K562 (cell line): ENCODE measurements around the gene CBFA2T2. TPM values are rescaled to one million over a fixed set of nuclear protein-coding genes. Genes with fewer than 3 reads are reported as not detected.
A peak's percentile ranks its signal among the peaks of the same experiment; 100 is the strongest.

Experiments
- ARHGAP35 ChIP-seq: fragments of 450-650 bp; IDR thresholded peaks from 2 replicates; pipeline ENCODE4 v1.6.1; 2018; ENCODE audit not compliant: partially characterized antibody
- CC2D1A ChIP-seq: fragments of 450-650 bp; IDR thresholded peaks from 2 replicates; pipeline ENCODE4 v1.6.1; 2017; ENCODE audit warnings: mild to moderate bottlenecking
- ETV1 ChIP-seq: fragments of 450-650 bp; conservative IDR thresholded peaks from 2 replicates; pipeline ENCODE4 v1.6.1; 2016; ENCODE audit warnings: missing genetic modification characterization, control low read depth, low read depth, missing compliant biosample characterization
- ETV5 ChIP-seq: sonication (generic); formaldehyde crosslinking; IDR thresholded peaks from 2 replicates; pipeline ENCODE4 v1.4.0; 2020; ENCODE audit warnings: low read depth, mild to moderate bottlenecking, missing genetic modification reagents
- HNRNPL ChIP-seq: fragments of 200-400 bp; formaldehyde crosslinking; IDR thresholded peaks from 2 replicates; pipeline ENCODE4 v1.6.1; 2017; ENCODE audit warnings: low read depth, mild to moderate bottlenecking, low read length
- KHSRP ChIP-seq: fragments of 450-650 bp; IDR thresholded peaks from 2 replicates; pipeline ENCODE4 v1.6.1; 2017
- LEF1 ChIP-seq: fragments of 450-650 bp; IDR thresholded peaks from 2 replicates; pipeline ENCODE4 v1.6.1; 2016; ENCODE audit warnings: mild to moderate bottlenecking
- MXI1 ChIP-seq: IDR thresholded peaks from 2 replicates; pipeline ENCODE4 v1.6.1; 2011; ENCODE audit warnings: low read depth, mild to moderate bottlenecking, improper control_type of control experiment, low read length
- NFATC3 ChIP-seq: fragments of 450-650 bp; IDR thresholded peaks from 2 replicates; pipeline ENCODE4 v1.6.1; 2017; ENCODE audit warnings: mild to moderate bottlenecking
- SETDB1 ChIP-seq: IDR thresholded peaks from one replicate; pipeline ENCODE4 v1.6.1; 2012; ENCODE audit warnings: low read length, control low read depth, inconsistent platforms
- TAL1 ChIP-seq: fragments of 450-650 bp; IDR thresholded peaks from 2 replicates; pipeline ENCODE4 v1.6.1; 2016; ENCODE audit warnings: mild to moderate bottlenecking
- ZFP36 ChIP-seq: fragments of 150-350 bp; IDR thresholded peaks from 2 replicates; pipeline ENCODE4 v1.6.1; 2018; ENCODE audit warnings: low read length, low read depth; ENCODE audit not compliant: partially characterized antibody
- ZNF121 ChIP-seq: sonication (generic); formaldehyde crosslinking; conservative IDR thresholded peaks from 2 replicates; pipeline ENCODE4 v1.8.0; 2022; ENCODE audit warnings: missing genetic modification reagents
- ZNF175 ChIP-seq: fragments of 200-800 bp; sonication (Bioruptor generic); IDR thresholded peaks from 2 replicates; pipeline ENCODE4 v1.6.1; 2016; ENCODE audit warnings: low read depth, mild to moderate bottlenecking, missing genetic modification characterization, missing compliant biosample characterization
- ZNF583 ChIP-seq: fragments of 250-450 bp; sonication (Bioruptor Pico); IDR thresholded peaks from 2 replicates; pipeline ENCODE4 v1.4.0; 2020
- ZNF695 ChIP-seq: fragments of 450-650 bp; formaldehyde crosslinking; IDR thresholded peaks from 2 replicates; pipeline ENCODE4 v1.4.0; 2020; ENCODE audit warnings: mild to moderate bottlenecking, moderate library complexity
- ZNF717 ChIP-seq: fragments of 250-450 bp; sonication (Bioruptor Pico); IDR thresholded peaks from 2 replicates; pipeline ENCODE4 v1.5.0; 2021
- polyA plus RNA-seq, 8 experiments: library from polyadenylated mRNA; depleted of rRNA in 4 of 8; stranded (reverse) in 5 of 8; unstranded in 3 of 8; fragments of >200 nt; fragmentation: Nextera tagmentation in 2 of 8; fragmentation: Illumina TruSeq in 1 of 8; extraction: Ambion mirVana in 2 of 8; extraction: Trizol in 1 of 8; gene quantifications; 2 replicates each; pipeline versions ENCODE4 v1.2.1 to v1.2.3, GENCODE V29; 2011 to 2014; ENCODE audit warnings: inconsistent platforms in 1 of 8, missing spikeins in 1 of 8
- total RNA-seq, 7 experiments: library from RNA; depleted of rRNA in 6 of 7; stranded (reverse); fragments of >200 nt in 6 of 7; fragmentation: Illumina TruSeq in 2 of 7; extraction: Trizol in 2 of 7; gene quantifications; 2 replicates each; pipeline versions ENCODE4 v1.2.1 to v1.2.3, GENCODE V29; 2011 to 2021; ENCODE audit warnings: low replicate concordance in 1 of 7
- TF ChIP-seq, protein P1 (sequence below): fragments of 200-800 bp; sonication (Bioruptor generic); IDR thresholded peaks from 2 replicates; pipeline ENCODE4 v1.6.1; 2017; ENCODE audit warnings: missing genetic modification characterization, missing compliant biosample characterization
- TF ChIP-seq, protein P2 (sequence below): fragments of 250-450 bp; sonication (Bioruptor Pico); IDR thresholded peaks from 2 replicates; pipeline ENCODE4 v1.4.0; 2020; ENCODE audit warnings: mild to moderate bottlenecking, moderate library complexity
- TF ChIP-seq, protein P3 (sequence below), 3 experiments: fragments of 200-800 bp in 1 of 3; sonication (Bioruptor generic) in 1 of 3; sonication (generic) in 1 of 3; formaldehyde crosslinking in 1 of 3; IDR thresholded peaks; 2 replicates each; pipeline versions ENCODE4 v1.6.1 to v1.8.0; 2016 to 2022; ENCODE audit warnings: mild to moderate bottlenecking in 2 of 3, missing compliant biosample characterization in 2 of 3, missing genetic modification characterization in 2 of 3, missing genetic modification reagents in 1 of 3

CBFA2T2 gene
- total and polyA plus RNA-seq, 9 of the 15 experiments (the other 6 are each of a cell fraction or from before 2014, with no cell fraction given) = 0.27 to 9.6 (median 5.8) TPM

DNA sequence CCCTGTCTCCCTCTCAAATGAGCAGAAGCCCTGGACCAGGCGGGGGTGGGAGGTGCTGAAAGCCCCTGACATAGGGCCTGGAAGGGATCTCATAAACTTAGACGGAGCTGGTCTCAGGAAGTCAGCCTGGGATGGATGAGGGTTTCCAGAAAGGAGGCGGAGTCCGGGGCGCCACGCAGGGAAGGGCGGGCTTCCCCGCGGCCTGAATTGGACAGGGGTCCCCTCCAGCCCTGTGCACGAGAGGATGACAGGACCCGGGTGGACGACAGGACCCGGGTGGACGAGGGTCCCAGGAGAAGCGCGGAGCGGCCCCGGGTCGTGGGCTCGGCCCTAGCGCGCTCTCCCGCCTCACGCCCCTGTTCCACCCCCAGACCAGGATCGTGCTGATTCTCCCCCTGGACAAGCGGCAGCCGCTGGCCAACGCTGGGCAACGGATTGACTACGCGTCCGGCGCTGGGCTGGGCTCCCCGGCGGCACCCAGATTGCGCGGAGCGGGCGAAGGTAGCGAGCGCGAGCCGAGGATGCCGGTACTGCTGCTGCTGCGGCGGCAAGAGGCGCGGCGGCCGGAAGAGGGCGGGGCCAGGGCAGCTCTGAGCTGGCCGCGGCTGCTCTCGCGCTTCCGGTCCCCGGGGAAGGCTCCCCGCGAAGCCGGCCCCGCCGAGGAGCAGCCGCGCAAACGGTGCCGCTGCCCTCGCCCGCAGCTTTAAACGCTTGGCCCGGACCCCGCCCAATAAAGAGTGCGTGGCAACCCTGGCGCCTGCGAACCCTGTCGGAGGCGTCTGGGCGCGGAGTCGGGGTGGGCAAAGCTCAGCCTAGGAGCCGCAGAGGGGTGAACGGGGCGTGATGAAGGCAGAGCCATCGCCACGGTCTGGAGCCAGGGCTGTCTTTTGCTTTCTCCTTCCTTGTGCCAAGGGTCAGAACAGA is 173.5 kb downstream of the CBFA2T2 start (continued):
- TF ChIP-seq, protein P1, sequence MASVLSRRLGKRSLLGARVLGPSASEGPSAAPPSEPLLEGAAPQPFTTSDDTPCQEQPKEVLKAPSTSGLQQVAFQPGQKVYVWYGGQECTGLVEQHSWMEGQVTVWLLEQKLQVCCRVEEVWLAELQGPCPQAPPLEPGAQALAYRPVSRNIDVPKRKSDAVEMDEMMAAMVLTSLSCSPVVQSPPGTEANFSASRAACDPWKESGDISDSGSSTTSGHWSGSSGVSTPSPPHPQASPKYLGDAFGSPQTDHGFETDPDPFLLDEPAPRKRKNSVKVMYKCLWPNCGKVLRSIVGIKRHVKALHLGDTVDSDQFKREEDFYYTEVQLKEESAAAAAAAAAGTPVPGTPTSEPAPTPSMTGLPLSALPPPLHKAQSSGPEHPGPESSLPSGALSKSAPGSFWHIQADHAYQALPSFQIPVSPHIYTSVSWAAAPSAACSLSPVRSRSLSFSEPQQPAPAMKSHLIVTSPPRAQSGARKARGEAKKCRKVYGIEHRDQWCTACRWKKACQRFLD = no peak
- TF ChIP-seq ZNF121 (CRISPR knock-in tag) = no peak
- peak; percentile 77; the same call in 1 of the 2 replicates for TF ChIP-seq ZNF583 (CRISPR knock-in tag)
- TF ChIP-seq CC2D1A = no peak
- no peak for TF ChIP-seq SETDB1
- TF ChIP-seq LEF1 = no peak
- TF ChIP-seq KHSRP = no peak
- no peak for TF ChIP-seq ZFP36
- TF ChIP-seq ETV5 = peak; percentile 96
- TF ChIP-seq ARHGAP35 = no peak
- peak; percentile 34 for TF ChIP-seq ETV1 (tag)
- TF ChIP-seq ZNF717 = no peak
- TF ChIP-seq NFATC3 = no peak
- TF ChIP-seq ZNF695 (CRISPR knock-in tag) = 0 out of 2 replicates have a peak, but pooled peaks have one; percentile 76
- no peak for TF ChIP-seq MXI1
- TF ChIP-seq, protein P2, sequence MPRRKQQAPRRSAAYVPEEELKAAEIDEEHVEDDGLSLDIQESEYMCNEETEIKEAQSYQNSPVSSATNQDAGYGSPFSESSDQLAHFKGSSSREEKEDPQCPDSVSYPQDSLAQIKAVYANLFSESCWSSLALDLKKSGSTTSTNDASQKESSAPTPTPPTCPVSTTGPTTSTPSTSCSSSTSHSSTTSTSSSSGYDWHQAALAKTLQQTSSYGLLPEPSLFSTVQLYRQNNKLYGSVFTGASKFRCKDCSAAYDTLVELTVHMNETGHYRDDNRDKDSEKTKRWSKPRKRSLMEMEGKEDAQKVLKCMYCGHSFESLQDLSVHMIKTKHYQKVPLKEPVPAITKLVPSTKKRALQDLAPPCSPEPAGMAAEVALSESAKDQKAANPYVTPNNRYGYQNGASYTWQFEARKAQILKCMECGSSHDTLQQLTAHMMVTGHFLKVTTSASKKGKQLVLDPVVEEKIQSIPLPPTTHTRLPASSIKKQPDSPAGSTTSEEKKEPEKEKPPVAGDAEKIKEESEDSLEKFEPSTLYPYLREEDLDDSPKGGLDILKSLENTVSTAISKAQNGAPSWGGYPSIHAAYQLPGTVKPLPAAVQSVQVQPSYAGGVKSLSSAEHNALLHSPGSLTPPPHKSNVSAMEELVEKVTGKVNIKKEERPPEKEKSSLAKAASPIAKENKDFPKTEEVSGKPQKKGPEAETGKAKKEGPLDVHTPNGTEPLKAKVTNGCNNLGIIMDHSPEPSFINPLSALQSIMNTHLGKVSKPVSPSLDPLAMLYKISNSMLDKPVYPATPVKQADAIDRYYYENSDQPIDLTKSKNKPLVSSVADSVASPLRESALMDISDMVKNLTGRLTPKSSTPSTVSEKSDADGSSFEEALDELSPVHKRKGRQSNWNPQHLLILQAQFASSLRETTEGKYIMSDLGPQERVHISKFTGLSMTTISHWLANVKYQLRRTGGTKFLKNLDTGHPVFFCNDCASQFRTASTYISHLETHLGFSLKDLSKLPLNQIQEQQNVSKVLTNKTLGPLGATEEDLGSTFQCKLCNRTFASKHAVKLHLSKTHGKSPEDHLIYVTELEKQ (CRISPR knock-in tag) = no peak
- TF ChIP-seq HNRNPL = peak; percentile 76; the same call in 1 of the 2 replicates
- TF ChIP-seq, protein P3, sequence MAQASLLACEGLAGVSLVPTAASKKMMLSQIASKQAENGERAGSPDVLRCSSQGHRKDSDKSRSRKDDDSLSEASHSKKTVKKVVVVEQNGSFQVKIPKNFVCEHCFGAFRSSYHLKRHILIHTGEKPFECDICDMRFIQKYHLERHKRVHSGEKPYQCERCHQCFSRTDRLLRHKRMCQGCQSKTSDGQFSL (CRISPR knock-in tag; IDR thresholded peaks at IDR 0.05) = no peak
- TF ChIP-seq, protein P3 (tag; IDR thresholded peaks at IDR 0.05) = no peak
- TF ChIP-seq TAL1 = no peak
- no peak for TF ChIP-seq ZNF175 (CRISPR knock-in tag)
